ENCODE measurements around the gene SPTBN5.

SPTBN5 gene

GRCh38 chr15:41855261-41855961 is 38.4 kb downstream of the SPTBN5 start:
- H3K36me3 ChIP-seq (ENCODE audit: insufficient read depth, low read length): no peaks in the 10 kb centered on the region
- H3K27me3 ChIP-seq (ENCODE audit: insufficient read depth, low read length, poor library complexity, severe bottlenecking): no peaks in the 10 kb centered on the region
- H3K4me2 ChIP-seq (ENCODE audit: low read depth, low read length, poor library complexity, severe bottlenecking): no peak overlapping the region
- H3K4me3 ChIP-seq (ENCODE audit: low read length, poor library complexity, severe bottlenecking): no peak overlapping the region
- no peaks in the 10 kb centered on the region for H3F3A ChIP-seq (ENCODE audit: low read depth)
- no peaks in the 10 kb centered on the region for H3K9me3 ChIP-seq (ENCODE audit: insufficient read depth, low read depth, low read length)
- TF ChIP-seq EZH2phosphoT487 (IDR thresholded peaks at IDR 0.05; ENCODE audit: borderline replicate concordance): no peak
- TF ChIP-seq CTCF (conservative IDR thresholded peaks at IDR 0.05; ENCODE audit: low read length): no peak
- H4K20me1 ChIP-seq (ENCODE audit: insufficient read depth, low read length, poor library complexity, severe bottlenecking): no peaks in the 10 kb centered on the region
- no peak overlapping the region for H3K9ac ChIP-seq (ENCODE audit: low read depth, low read length, poor library complexity, severe bottlenecking)
- H3K9me2 ChIP-seq (replicated peaks; ENCODE audit: low read depth, low read length): no peaks in the 10 kb centered on the region
- peaks cover 7% of the 10 kb centered on the region for H3K4me1 ChIP-seq (ENCODE audit: insufficient read depth, low read length, poor library complexity, severe bottlenecking)
- no peak overlapping the region for H2AFZ ChIP-seq (ENCODE audit: low read length)
- H3K79me2 ChIP-seq (ENCODE audit: insufficient read depth, low read length): no peaks in the 10 kb centered on the region

GRCh38 chr15:41854443-41854842 is 39.4 kb downstream of the SPTBN5 start:
- H3K9ac ChIP-seq (ENCODE audit: low read depth, low read length, poor library complexity, severe bottlenecking): no peak overlapping the region
- no peak overlapping the region for H3K4me2 ChIP-seq (ENCODE audit: low read depth, low read length, poor library complexity, severe bottlenecking)
- no peak overlapping the region for H2AFZ ChIP-seq (ENCODE audit: low read length)
- H4K20me1 ChIP-seq (ENCODE audit: insufficient read depth, low read length, poor library complexity, severe bottlenecking): no peaks in the 10 kb centered on the region
- no peak overlapping the region for H3K4me3 ChIP-seq (ENCODE audit: low read length, poor library complexity, severe bottlenecking)
- H3K79me2 ChIP-seq (ENCODE audit: insufficient read depth, low read length): no peaks in the 10 kb centered on the region
- H3K4me1 ChIP-seq (ENCODE audit: insufficient read depth, low read length, poor library complexity, severe bottlenecking): no peaks in the 10 kb centered on the region
- H3K9me3 ChIP-seq (ENCODE audit: insufficient read depth, low read depth, low read length): no peaks in the 10 kb centered on the region
- H3K9me2 ChIP-seq (replicated peaks; ENCODE audit: low read depth, low read length): no peaks in the 10 kb centered on the region
- no peaks in the 10 kb centered on the region for H3K36me3 ChIP-seq (ENCODE audit: insufficient read depth, low read length)
- no peak for TF ChIP-seq CTCF (conservative IDR thresholded peaks at IDR 0.05; ENCODE audit: low read length)
- TF ChIP-seq EZH2phosphoT487 (IDR thresholded peaks at IDR 0.05; ENCODE audit: borderline replicate concordance): no peak
- no peaks in the 10 kb centered on the region for H3F3A ChIP-seq (ENCODE audit: low read depth)
- no peaks in the 10 kb centered on the region for H3K27me3 ChIP-seq (ENCODE audit: insufficient read depth, low read length, poor library complexity, severe bottlenecking)

DNA sequence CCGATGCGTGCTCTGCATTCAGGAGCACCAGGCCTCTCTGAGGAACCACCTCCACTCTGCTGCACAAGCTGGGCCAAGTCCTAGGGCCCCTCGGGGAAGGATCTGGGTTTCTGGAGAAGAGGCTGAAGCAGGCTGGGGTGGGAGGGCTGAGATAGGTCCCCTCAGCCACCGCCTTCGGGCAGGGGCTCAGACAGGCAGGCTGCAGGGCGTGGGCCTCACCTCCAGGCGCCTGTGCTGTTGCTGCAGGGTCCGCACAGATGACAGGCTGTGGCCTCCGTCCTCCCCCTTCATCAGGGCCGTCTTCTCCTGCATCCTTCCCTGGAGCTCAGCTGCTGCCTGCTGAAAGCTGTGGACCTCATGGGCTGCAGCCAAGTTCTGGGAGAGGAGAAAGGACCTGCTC is 40.0 kb downstream of the SPTBN5 start:
- no peak overlapping the region for H3K4me2 ChIP-seq (ENCODE audit: low read depth, low read length, poor library complexity, severe bottlenecking)
- H3K4me3 ChIP-seq (ENCODE audit: low read length, poor library complexity, severe bottlenecking): no peak overlapping the region
- no peak overlapping the region for H2AFZ ChIP-seq (ENCODE audit: low read length)
- H3K27me3 ChIP-seq (ENCODE audit: insufficient read depth, low read length, poor library complexity, severe bottlenecking): no peaks in the 10 kb centered on the region
- no peaks in the 10 kb centered on the region for H4K20me1 ChIP-seq (ENCODE audit: insufficient read depth, low read length, poor library complexity, severe bottlenecking)
- H3K9me3 ChIP-seq (ENCODE audit: insufficient read depth, low read depth, low read length): no peaks in the 10 kb centered on the region
- no peak for TF ChIP-seq EZH2phosphoT487 (IDR thresholded peaks at IDR 0.05; ENCODE audit: borderline replicate concordance)
- no peak for TF ChIP-seq CTCF (conservative IDR thresholded peaks at IDR 0.05; ENCODE audit: low read length)
- H3F3A ChIP-seq (ENCODE audit: low read depth): no peaks in the 10 kb centered on the region
- H3K79me2 ChIP-seq (ENCODE audit: insufficient read depth, low read length): no peaks in the 10 kb centered on the region
- H3K36me3 ChIP-seq (ENCODE audit: insufficient read depth, low read length): no peaks in the 10 kb centered on the region
- H3K9me2 ChIP-seq (replicated peaks; ENCODE audit: low read depth, low read length): no peaks in the 10 kb centered on the region
- H3K4me1 ChIP-seq (ENCODE audit: insufficient read depth, low read length, poor library complexity, severe bottlenecking): no peaks in the 10 kb centered on the region
- H3K9ac ChIP-seq (ENCODE audit: low read depth, low read length, poor library complexity, severe bottlenecking): no peak overlapping the region

All from Loucy (cell line).